Activated naive CD4-positive, alpha-beta T cell treated with anti-CD3 and anti-CD28 coated beads, Interleukin-2, amount 50 U/mL, for 24 hours (primary cell): Measurements from ENCODE around the gene GORASP2.
"Not testable (repeated sequence)": the region's sequence is repeated elsewhere in the genome, so short reads cannot be mapped to it uniquely, and the experiment has no call there.

Experiments used
- H3K27ac Mint-ChIP-seq: one replicate; pipeline ENCODE4 v1.8.0; 2021; ENCODE audit warnings: mild to moderate bottlenecking, mixed read lengths
- H3K27me3 Mint-ChIP-seq: one replicate; pipeline ENCODE4 v1.8.0; 2021; ENCODE audit warnings: mixed read lengths
- H3K36me3 Mint-ChIP-seq: one replicate; pipeline ENCODE4 v1.8.0; 2021; ENCODE audit warnings: mixed read lengths
- H3K4me1 Mint-ChIP-seq: one replicate; pipeline ENCODE4 v1.8.0; 2021; ENCODE audit warnings: mixed read lengths
- H3K4me3 Mint-ChIP-seq: one replicate; pipeline ENCODE4 v1.8.0; 2021; ENCODE audit warnings: mild to moderate bottlenecking, mixed read lengths
- H3K9me3 Mint-ChIP-seq: one replicate; pipeline ENCODE4 v1.8.0; 2021; ENCODE audit warnings: mixed read lengths

The GORASP2 gene

DNA sequence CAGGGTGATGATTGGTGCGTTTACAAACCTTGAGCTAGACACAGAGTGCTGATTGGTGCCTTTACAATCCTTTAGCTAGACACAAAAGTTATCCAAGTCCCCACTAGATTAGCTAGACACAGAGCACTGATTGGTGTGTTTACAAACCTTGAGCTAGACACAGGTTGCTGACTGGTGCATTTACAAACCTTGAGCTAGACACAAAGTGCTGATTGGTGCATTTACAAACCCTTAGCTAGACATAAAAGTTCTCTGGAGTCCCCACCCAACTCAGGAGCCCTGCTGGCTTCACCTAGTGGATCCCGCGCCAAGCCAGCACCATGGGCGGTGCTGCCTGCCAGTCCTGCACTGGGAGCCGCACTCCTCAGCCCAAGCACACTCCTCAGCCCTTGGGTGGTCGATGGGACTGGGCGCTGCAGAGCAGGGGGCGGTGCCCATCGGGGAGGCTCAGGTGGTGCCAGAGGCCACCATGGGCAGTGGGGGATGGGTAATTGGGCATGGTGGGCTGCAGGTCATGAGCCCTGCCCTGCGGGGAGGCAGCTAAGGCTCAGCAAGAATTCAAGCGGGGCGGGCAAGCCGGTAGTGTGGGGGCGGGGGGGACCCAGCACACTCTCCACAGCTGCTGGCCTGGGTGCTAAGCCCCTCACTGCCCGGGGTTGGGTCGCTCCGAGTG is 13.9 kb upstream of the GORASP2 start:
- H3K27ac Mint-ChIP-seq, H3K27me3 Mint-ChIP-seq, H3K4me3 Mint-ChIP-seq, H3K4me1 Mint-ChIP-seq: not testable (repeated sequence)
- Mint-ChIP-seq H3K9me3 (peaks cover 33% of the 10 kb centered on the region), H3K36me3 (peaks cover 21% of the 10 kb centered on the region)

DNA sequence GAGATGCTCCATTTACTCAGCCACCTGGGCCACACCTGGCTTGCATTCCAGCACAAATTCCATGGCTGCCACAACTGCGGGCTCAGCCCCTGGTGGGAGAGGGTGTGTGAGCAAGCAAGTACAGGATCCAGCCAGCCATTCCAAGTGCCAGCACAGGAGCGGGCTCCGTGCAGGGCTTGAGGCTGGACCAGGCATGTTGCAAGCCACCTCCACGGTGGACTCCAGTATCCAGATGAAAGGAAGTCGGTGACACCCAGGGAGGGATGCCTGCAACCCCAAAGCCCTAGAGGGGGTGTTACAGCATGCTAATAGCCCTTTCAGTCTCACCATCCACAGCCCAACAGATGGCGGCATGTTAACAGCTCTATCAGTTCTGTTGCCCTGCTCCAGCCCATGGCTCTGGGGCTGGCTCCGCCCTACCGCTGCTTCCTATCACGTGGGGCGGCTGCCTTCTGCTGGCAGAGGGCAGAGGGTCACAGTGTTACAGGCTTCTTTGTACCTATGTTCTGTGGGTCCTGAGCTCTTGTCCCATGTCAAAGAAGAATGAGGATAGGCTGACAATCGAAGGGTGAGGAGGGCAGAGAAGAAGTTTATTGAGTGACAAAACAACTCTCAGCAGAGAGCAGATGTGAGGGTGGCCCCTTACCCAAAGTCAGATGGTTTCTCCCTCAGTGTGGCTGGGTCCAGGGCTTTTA is 11.7 kb upstream of the GORASP2 start:
- H3K27ac Mint-ChIP-seq: no peak overlapping the region
- H3K4me1 Mint-ChIP-seq: no peaks in the 10 kb centered on the region
- peaks cover 23% of the 10 kb centered on the region for H3K9me3 Mint-ChIP-seq
- no peak overlapping the region for H3K4me3 Mint-ChIP-seq
- no peaks in the 10 kb centered on the region for H3K27me3 Mint-ChIP-seq
- H3K36me3 Mint-ChIP-seq: peaks cover 15% of the 10 kb centered on the region

DNA sequence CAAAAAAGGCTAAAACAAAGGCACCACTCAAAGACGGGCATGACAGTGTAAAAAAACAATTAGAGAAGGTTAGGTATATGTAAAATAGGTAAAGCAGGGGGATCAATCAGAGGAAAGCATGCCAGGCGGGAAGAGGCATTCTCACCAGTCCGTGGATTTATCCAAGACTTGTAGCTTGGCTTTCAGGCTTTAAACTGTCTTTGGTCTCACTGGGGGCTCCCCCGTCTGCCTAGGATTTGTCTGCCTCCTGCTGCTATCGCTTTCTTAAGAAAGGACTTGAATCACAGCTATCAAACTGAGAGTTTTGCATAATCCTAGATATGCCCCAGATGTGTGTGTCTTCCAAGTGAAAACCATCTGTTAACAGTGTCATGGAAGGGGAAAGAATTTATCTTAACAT is 11.1 kb upstream of the GORASP2 start:
- Mint-ChIP-seq H3K36me3 (peaks cover 14% of the 10 kb centered on the region), H3K27me3 (no peaks in the 10 kb centered on the region), H3K4me3 (no peak overlapping the region), H3K27ac (no peak overlapping the region), H3K4me1 (no peaks in the 10 kb centered on the region), H3K9me3 (peaks cover 20% of the 10 kb centered on the region)

DNA sequence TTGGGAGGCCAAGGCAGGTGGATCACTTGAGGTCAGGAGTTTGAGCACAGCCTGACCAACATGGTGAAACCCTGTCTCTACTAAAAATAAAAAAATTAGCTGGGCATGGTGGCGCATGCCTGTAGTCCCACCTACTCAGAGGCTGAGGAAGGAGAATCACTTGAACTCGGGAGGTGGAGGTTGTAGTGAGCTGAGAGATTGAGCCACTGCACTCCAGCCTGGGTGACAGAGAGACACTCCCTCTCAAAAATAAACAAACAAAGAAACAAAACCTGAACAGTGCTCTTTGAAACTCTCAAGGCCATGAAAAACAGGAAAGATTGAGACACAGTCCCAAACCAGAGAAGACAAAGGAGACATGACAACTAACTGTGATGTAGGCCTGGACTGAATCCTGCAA is 7.2 kb upstream of the GORASP2 start:
- not testable (repeated sequence) for H3K36me3 Mint-ChIP-seq, H3K4me1 Mint-ChIP-seq, H3K27ac Mint-ChIP-seq, H3K27me3 Mint-ChIP-seq, H3K4me3 Mint-ChIP-seq
- peaks cover 12% of the 10 kb centered on the region for H3K9me3 Mint-ChIP-seq

DNA sequence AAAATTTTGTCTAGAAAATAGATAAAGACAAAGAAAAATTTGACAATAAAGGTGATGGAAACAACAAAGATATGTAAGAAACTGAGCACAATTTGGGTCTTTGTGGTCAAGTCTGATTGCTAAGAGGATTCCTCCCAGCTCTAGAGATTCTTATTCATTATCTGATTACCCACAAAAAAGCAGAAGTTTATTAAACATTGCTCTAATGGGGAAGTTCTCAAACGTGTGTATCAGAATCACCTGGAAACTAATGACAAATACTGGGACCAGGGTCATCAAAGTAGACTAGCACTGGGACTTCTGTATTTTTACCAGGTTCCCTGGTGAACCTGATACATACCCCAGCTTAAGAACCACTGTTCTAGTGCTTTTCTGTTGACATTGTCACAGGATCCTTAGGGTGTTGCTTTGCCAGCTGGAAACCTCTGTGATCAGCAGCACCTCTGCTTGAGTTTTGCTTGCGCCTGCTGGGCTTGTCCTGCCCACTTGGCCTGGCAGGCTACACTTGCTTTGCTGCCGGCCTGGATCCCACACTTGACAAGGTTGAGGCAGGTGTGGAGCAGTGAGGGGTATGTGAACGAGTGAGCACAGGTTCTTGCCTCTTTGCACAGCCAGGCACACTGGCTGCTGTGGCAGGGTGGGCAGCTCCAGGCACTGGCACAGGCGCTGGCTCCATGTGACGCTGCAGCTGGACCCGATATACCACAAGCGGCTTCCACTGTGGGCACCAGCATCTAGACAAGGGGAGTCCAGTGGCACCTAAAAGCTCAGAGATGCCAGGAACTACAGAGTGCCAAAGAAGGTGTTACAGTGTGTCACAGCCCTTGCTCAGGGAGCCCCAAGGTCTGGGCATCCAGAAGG is 6.2 kb upstream of the GORASP2 start:
- H3K36me3 Mint-ChIP-seq: peaks cover 2% of the 10 kb centered on the region
- no peak overlapping the region for H3K4me3 Mint-ChIP-seq
- H3K4me1 Mint-ChIP-seq: peaks cover 1% of the 10 kb centered on the region
- no peaks in the 10 kb centered on the region for H3K27me3 Mint-ChIP-seq
- H3K27ac Mint-ChIP-seq: no peak overlapping the region
- peaks cover 8% of the 10 kb centered on the region for H3K9me3 Mint-ChIP-seq

GRCh38 chr2:170923799-170924198 is 5.3 kb upstream of the GORASP2 start:
- Mint-ChIP-seq H3K27me3 (no peaks in the 10 kb centered on the region), H3K36me3 (peaks cover 2% of the 10 kb centered on the region), H3K4me1 (peaks cover 10% of the 10 kb centered on the region), H3K9me3 (peaks cover 5% of the 10 kb centered on the region), H3K27ac (no peak overlapping the region), H3K4me3 (no peak overlapping the region)

GRCh38 chr2:170924969-170925368 is 4.1 kb upstream of the GORASP2 start:
- peaks cover 10% of the 10 kb centered on the region for H3K4me1 Mint-ChIP-seq
- no peaks in the 10 kb centered on the region for H3K9me3 Mint-ChIP-seq

DNA sequence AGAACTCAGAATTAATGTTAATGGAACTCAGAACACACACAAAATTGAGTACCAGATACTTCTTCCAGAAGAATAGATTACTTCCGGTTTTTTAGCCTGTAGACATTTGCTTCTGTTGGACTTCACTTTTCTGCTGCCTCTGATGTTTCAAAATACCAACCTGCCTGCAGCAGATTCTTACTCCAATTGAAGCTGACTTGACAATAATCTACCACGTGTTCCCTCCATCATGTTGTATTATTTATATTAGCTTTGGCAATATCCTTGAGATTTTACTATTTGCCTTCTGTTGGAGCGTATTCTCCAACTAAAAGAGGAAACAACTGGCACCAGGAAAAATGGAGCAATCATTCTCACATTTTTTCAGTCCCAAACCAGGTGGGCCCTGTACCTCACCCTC is 3.1 kb upstream of the GORASP2 start:
- Mint-ChIP-seq H3K4me3 (no peak overlapping the region), H3K27me3 (no peaks in the 10 kb centered on the region), H3K36me3 (peaks cover 3% of the 10 kb centered on the region), H3K9me3 (no peaks in the 10 kb centered on the region), H3K4me1 (peaks cover 16% of the 10 kb centered on the region), H3K27ac (no peak overlapping the region)

More at GRCh38 chr2:170924969-170925368, 4.1 kb upstream of the GORASP2 start:
- peaks cover 3% of the 10 kb centered on the region for H3K36me3 Mint-ChIP-seq
- no peak overlapping the region for H3K27ac Mint-ChIP-seq
- H3K4me3 Mint-ChIP-seq: no peak overlapping the region
- no peaks in the 10 kb centered on the region for H3K27me3 Mint-ChIP-seq

- Mint-ChIP-seq H3K27ac (peak overlapping the region; percentile 57), H3K27me3 (no peaks in the 10 kb centered on the region)
These were observed 2.2 kb upstream of the GORASP2 start for GRCh38 chr2:170926743-170927297.

DNA sequence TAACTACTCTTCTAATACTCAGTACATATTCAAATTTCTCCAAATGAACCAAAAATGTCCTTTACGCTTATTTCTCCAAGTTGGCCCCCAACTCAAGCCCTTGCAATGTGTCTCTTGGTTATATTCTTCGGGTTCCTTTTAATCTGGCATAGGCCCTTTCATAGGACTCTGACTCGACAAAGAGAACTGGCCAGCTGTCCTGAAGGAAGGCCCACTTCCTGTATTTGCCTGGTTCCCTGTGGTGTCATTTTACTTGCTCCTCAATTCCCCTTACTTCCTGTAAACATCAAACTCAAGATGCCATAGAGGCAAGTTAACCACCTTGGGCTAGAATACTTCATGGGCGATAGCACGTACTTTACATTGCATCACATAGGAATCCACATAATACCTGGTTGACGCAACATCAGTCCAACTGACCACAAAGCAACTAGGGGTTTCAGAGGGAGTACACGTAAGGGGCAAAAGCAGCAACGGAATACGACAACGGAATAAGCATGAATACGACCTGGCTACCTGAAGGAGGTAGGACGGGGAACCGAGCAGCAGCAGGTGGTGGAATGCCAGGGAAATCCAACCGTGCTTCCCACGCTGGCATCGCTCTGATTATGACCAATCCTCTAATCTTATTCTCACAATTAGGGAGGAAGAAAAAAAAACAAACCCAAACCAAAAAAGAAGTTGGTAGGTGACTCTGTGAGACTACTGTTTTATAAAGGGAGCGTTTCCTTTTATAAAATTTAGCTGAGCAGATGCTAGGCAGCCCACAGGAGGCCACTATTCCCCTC is 823 bp upstream of the GORASP2 start:
- Mint-ChIP-seq H3K9me3 (no peaks in the 10 kb centered on the region), H3K36me3 (peaks cover 5% of the 10 kb centered on the region), H3K4me3 (peak overlapping the region; percentile 99), H3K27me3 (no peaks in the 10 kb centered on the region), H3K27ac (peak overlapping the region; percentile 95), H3K4me1 (peaks cover 36% of the 10 kb centered on the region)

More at GRCh38 chr2:170926743-170927297, 2.2 kb upstream of the GORASP2 start:
- H3K9me3 Mint-ChIP-seq: no peaks in the 10 kb centered on the region
- H3K4me3 Mint-ChIP-seq: no peak overlapping the region
- peaks cover 25% of the 10 kb centered on the region for H3K4me1 Mint-ChIP-seq
- H3K36me3 Mint-ChIP-seq: peaks cover 5% of the 10 kb centered on the region

DNA sequence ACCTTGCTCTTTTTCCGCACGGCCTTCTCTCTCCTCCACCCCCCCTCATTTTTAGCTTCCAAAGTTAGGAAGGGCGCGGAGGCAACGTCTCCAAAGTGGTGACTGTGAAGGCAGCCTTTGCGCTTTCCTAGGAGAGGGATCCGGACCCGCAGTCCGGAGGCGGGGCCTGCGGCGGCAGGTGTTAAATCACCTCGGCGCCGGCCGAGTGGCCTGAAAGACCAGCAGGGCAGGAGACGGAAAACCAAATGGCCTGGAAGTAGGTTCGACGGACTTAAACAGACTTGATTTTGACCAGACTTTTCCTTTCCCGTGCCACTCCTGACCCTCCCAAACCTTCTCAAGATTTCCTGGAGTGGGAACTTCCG is 615 bp downstream of the GORASP2 start:
- H3K27me3 Mint-ChIP-seq: no peaks in the 10 kb centered on the region
- H3K4me1 Mint-ChIP-seq: peaks cover 48% of the 10 kb centered on the region
- no peaks in the 10 kb centered on the region for H3K9me3 Mint-ChIP-seq

DNA sequence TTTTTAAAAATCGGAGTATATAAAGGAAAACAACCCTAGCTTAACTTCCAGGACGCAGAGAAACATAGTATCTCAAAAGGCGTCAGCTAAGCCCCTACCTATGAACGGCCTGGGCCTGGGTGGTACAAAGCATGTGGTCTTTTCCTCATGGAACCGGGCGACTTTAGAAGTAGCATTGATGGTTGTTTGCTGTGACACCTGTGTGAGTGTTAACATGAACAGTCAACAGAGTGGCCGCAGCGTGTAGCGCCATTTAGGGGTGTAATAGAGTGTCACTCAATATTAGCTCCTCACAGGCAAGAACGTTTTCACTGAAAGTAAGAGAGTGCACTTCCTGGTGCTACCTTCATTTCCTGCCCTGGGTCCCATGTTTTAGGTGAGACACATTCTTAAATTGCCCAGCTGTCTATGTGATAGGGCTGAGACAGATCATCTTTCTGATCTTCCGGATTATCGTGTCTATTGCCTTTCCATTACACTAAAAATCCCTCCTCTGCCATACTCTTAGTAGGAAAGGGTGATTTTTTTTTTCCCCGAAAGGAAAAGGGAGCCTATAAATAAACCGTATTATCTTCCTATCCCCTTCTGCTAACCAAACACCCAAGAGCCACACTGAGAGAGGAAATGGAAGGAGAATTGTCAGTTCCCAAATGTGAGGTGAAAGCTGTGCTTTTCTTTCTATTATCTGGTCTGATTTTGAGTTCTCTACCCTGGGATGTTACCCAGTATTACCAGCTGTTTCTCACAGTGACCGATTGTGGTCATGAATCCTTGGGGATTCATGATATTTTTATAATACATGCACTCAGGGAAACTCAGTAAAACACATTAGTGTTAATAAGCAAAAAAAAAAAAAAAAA is 1.3 kb downstream of the GORASP2 start:
- Mint-ChIP-seq H3K27ac (peak overlapping the region; percentile 99), H3K4me3 (peak overlapping the region; percentile 99), H3K36me3 (peaks cover 5% of the 10 kb centered on the region), H3K27me3 (no peaks in the 10 kb centered on the region), H3K4me1 (peaks cover 51% of the 10 kb centered on the region), H3K9me3 (no peaks in the 10 kb centered on the region)

More for the DNA sequence above, 615 bp downstream of the GORASP2 start:
- Mint-ChIP-seq H3K36me3 (peaks cover 5% of the 10 kb centered on the region), H3K4me3 (peak overlapping the region; percentile 99), H3K27ac (peak overlapping the region; percentile 99)

GRCh38 chr2:170930991-170931266 is 1.9 kb downstream of the GORASP2 start:
- H3K9me3 Mint-ChIP-seq: no peaks in the 10 kb centered on the region
- peak overlapping the region; percentile 99 for H3K4me3 Mint-ChIP-seq
- H3K4me1 Mint-ChIP-seq: peaks cover 57% of the 10 kb centered on the region
- H3K36me3 Mint-ChIP-seq: peaks cover 5% of the 10 kb centered on the region
- H3K27me3 Mint-ChIP-seq: no peaks in the 10 kb centered on the region
- H3K27ac Mint-ChIP-seq: no peak overlapping the region

DNA sequence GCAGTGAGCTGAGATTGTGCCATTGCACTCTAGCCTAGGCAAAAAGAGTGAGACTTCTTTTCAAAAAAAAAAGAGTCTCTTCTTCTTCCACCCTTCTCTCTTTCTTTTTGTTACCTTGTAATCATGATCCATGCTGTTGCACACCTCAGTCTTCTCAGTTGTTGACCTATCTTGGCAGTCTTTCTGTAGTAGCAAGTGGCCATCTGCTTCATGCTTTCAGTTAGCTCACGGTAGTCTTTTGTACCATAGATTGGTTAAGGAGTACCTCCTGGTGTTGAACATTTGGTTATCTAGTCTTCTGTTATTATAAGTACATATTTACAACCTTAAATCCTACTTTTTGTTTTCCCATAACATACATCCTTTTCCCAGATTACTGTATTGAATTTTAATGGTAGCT is 3.1 kb downstream of the GORASP2 start:
- Mint-ChIP-seq H3K9me3 (no peaks in the 10 kb centered on the region), H3K4me1 (peaks cover 62% of the 10 kb centered on the region), H3K27me3 (no peaks in the 10 kb centered on the region), H3K27ac (peak overlapping the region; percentile 32), H3K36me3 (peaks cover 5% of the 10 kb centered on the region), H3K4me3 (peak overlapping the region; percentile 51)
